Muscle of arm (tissue), 12 donors: ENCODE data around the gene DNAH1. TPM values are rescaled to one million over a fixed set of nuclear protein-coding genes. Genes with fewer than 3 reads are reported as not detected.

ENCODE experiments used
- DNase-seq: peaks from one replicate; pipeline ENCODE4 v3.0.0-alpha.2; 2013
- polyA plus RNA-seq, 12 donors: library from polyadenylated mRNA; unstranded; fragments of 120-200 nt; gene quantifications; one replicate each; pipeline ENCODE4 v1.2.1, GENCODE V29; 2013; ENCODE audit not compliant: insufficient read length in 12 of 12

Gene DNAH1
- polyA plus RNA-seq, 12 donors, result 2.9 to 25.1 (median 4.3) TPM; not detected in 1

GRCh38 chr3:52387481-52387880 is 71.4 kb downstream of the DNAH1 start:
- no peak for DNase-seq

- DNase-seq, result no peak
Measured at GRCh38 chr3:52388348-52388821, 72.3 kb downstream of the DNAH1 start.

GRCh38 chr3:52388933-52389332 is 72.8 kb downstream of the DNAH1 start:
- DNase-seq, result no peak

- DNase-seq, result no peak
Measured at GRCh38 chr3:52391096-52391495, 75.0 kb downstream of the DNAH1 start.

- DNase-seq, result no peak
Measured at GRCh38 chr3:52392216-52392930, 76.3 kb downstream of the DNAH1 start.

- DNase-seq, result no peak
Measured at GRCh38 chr3:52393131-52393807, 77.2 kb downstream of the DNAH1 start.

- DNase-seq, result no peak
Measured at GRCh38 chr3:52393959-52394670, 78.0 kb downstream of the DNAH1 start.

GRCh38 chr3:52394751-52395502 is 78.8 kb downstream of the DNAH1 start:
- DNase-seq, result no peak

GRCh38 chr3:52395503-52395865 is 79.4 kb downstream of the DNAH1 start:
- no peak for DNase-seq

GRCh38 chr3:52396011-52396906 is 80.1 kb downstream of the DNAH1 start:
- DNase-seq, result no peak

- DNase-seq, result no peak
Measured at GRCh38 chr3:52396907-52397591, 80.9 kb downstream of the DNAH1 start.

- no peak for DNase-seq
Measured at GRCh38 chr3:52397676-52398399, 81.7 kb downstream of the DNAH1 start.

GRCh38 chr3:52398670-52399081 is 82.6 kb downstream of the DNAH1 start:
- DNase-seq, result no peak

- DNase-seq, result no peak
Measured at GRCh38 chr3:52399131-52399530, 83.0 kb downstream of the DNAH1 start.

- no peak for DNase-seq
Measured at GRCh38 chr3:52399593-52399992, 83.5 kb downstream of the DNAH1 start.

- DNase-seq, result no peak
Measured at GRCh38 chr3:52400275-52400793, 84.2 kb downstream of the DNAH1 start.

GRCh38 chr3:52401021-52401420 is 84.9 kb downstream of the DNAH1 start:
- no peak for DNase-seq

- no peak for DNase-seq
Measured at GRCh38 chr3:52401551-52401950, 85.4 kb downstream of the DNAH1 start.

GRCh38 chr3:52402101-52402521 is 86.0 kb downstream of the DNAH1 start:
- DNase-seq, result no peak
